ENCODE data around the gene CCK. TPM values are rescaled to one million over a fixed set of nuclear protein-coding genes. Genes with fewer than 3 reads are reported as not detected.
"Not testable (repeated sequence)": the region's sequence is repeated elsewhere in the genome, so short reads cannot be mapped to it uniquely, and the experiment has no call there.

The CCK gene
- not detected for polyA plus RNA-seq (2012; ENCODE audit: insufficient read depth, insufficient read length)

- DNase-seq (ENCODE audit: low read depth, low spot score): no peak
- no peak within 1 kb of the TSS for H3K4me3 ChIP-seq (ENCODE audit: low read length)
Observed at GRCh38 chr3:42266085-42266484, at the start of gene CCK. Gene CCK, minus strand, starts transcription at chr3:42266185. Its CDS starts 2,555 bp downstream, at chr3:42263630.

- H3K4me3 ChIP-seq (ENCODE audit: low read length): no peak overlapping the region
- DNase-seq (ENCODE audit: low read depth, low spot score): peak; percentile 14
Observed at GRCh38 chr3:42314411-42314810, 48.4 kb upstream of the CCK start.

GRCh38 chr3:42308651-42309050 lies 42.7 kb upstream of the CCK start:
- DNase-seq (ENCODE audit: low read depth, low spot score): no peak
- H3K4me3 ChIP-seq (ENCODE audit: low read length): no peak overlapping the region

- DNase-seq (ENCODE audit: low read depth, low spot score): no peak
Observed at GRCh38 chr3:42306499-42306898, 40.5 kb upstream of the CCK start.

GRCh38 chr3:42302924-42303634 lies 37.1 kb upstream of the CCK start:
- DNase-seq (ENCODE audit: low read depth, low spot score): peak; percentile 50
- H3K4me3 ChIP-seq (ENCODE audit: low read length): no peak overlapping the region

More at GRCh38 chr3:42306499-42306898, 40.5 kb upstream of the CCK start:
- no peak overlapping the region for H3K4me3 ChIP-seq (ENCODE audit: low read length)

- no peak overlapping the region for H3K4me3 ChIP-seq (ENCODE audit: low read length)
- DNase-seq (ENCODE audit: low read depth, low spot score): no peak
Observed at GRCh38 chr3:42301446-42302175, 35.6 kb upstream of the CCK start.

GRCh38 chr3:42300778-42301177 lies 34.8 kb upstream of the CCK start:
- no peak overlapping the region for H3K4me3 ChIP-seq (ENCODE audit: low read length)
- DNase-seq (ENCODE audit: low read depth, low spot score): no peak

- DNase-seq (ENCODE audit: low read depth, low spot score): peak; percentile 62
- H3K4me3 ChIP-seq (ENCODE audit: low read length): no peak overlapping the region
Observed at GRCh38 chr3:42300013-42300412, 34.0 kb upstream of the CCK start.

GRCh38 chr3:42298259-42298658 lies 32.3 kb upstream of the CCK start:
- DNase-seq (ENCODE audit: low read depth, low spot score): no peak

GRCh38 chr3:42292009-42292408 lies 26.0 kb upstream of the CCK start:
- no peak overlapping the region for H3K4me3 ChIP-seq (ENCODE audit: low read length)
- no peak for DNase-seq (ENCODE audit: low read depth, low spot score)

More at GRCh38 chr3:42298259-42298658, 32.3 kb upstream of the CCK start:
- H3K4me3 ChIP-seq (ENCODE audit: low read length): no peak overlapping the region

GRCh38 chr3:42290966-42291714 lies 25.2 kb upstream of the CCK start:
- no peak overlapping the region for H3K4me3 ChIP-seq (ENCODE audit: low read length)
- DNase-seq (ENCODE audit: low read depth, low spot score): no peak

- no peak overlapping the region for H3K4me3 ChIP-seq (ENCODE audit: low read length)
- no peak for DNase-seq (ENCODE audit: low read depth, low spot score)
Observed at GRCh38 chr3:42289026-42289425, 23.0 kb upstream of the CCK start.

GRCh38 chr3:42288385-42288784 lies 22.4 kb upstream of the CCK start:
- no peak overlapping the region for H3K4me3 ChIP-seq (ENCODE audit: low read length)
- DNase-seq (ENCODE audit: low read depth, low spot score): no peak

GRCh38 chr3:42287423-42287822 lies 21.4 kb upstream of the CCK start:
- DNase-seq (ENCODE audit: low read depth, low spot score); H3K4me3 ChIP-seq (ENCODE audit: low read length): not testable (repeated sequence)

GRCh38 chr3:42277676-42278075 lies 11.7 kb upstream of the CCK start:
- DNase-seq (ENCODE audit: low read depth, low spot score): no peak
- no peak overlapping the region for H3K4me3 ChIP-seq (ENCODE audit: low read length)

GRCh38 chr3:42276141-42277132 lies 10.5 kb upstream of the CCK start:
- H3K4me3 ChIP-seq (ENCODE audit: low read length): no peak overlapping the region
- DNase-seq (ENCODE audit: low read depth, low spot score): peak; percentile 17

- H3K4me3 ChIP-seq (ENCODE audit: low read length): no peak overlapping the region
- DNase-seq (ENCODE audit: low read depth, low spot score): no peak
Observed at GRCh38 chr3:42275217-42275616, 9.2 kb upstream of the CCK start.

- DNase-seq (ENCODE audit: low read depth, low spot score): no peak
- no peak overlapping the region for H3K4me3 ChIP-seq (ENCODE audit: low read length)
Observed at GRCh38 chr3:42274266-42274665, 8.3 kb upstream of the CCK start.

- no peak overlapping the region for H3K4me3 ChIP-seq (ENCODE audit: low read length)
- DNase-seq (ENCODE audit: low read depth, low spot score): no peak
Observed at GRCh38 chr3:42273361-42273760, 7.4 kb upstream of the CCK start.

All from Jurkat, Clone E6-1 (cell line).